OCI-LY7 (cell line): ENCODE measurements around the gene CREB1. TPM values are rescaled to one million over a fixed set of nuclear protein-coding genes. Genes with fewer than 3 reads are reported as not detected.

Experiments
- BruUV-seq: library from RNA; stranded (reverse); fragments of 400-500 nt; replicated peaks from 2 replicates; lab custom pipeline; 2021; lab: Mats Ljungman, UMichigan
- CTCF ChIA-PET: fragments of 300-600 bp; sonication (Branson Sonifier 250); formaldehyde crosslinking; loops from one replicate; lab custom pipeline; 2022; ENCODE audit warnings: antibody characterized with exemption; ENCODE audit not compliant: unreplicated experiment; lab: Charles Lee
- POLR2A ChIA-PET: fragments of 300-600 bp; sonication (Branson Sonifier 250); formaldehyde crosslinking; loops from one replicate; lab custom pipeline; 2022; ENCODE audit warnings: antibody characterized with exemption; lab: Charles Lee
- DNase-seq: peaks from one replicate; pipeline ENCODE4 v3.0.0-alpha.2; 2015; ENCODE audit warnings: low spot score
- H2AFZ ChIP-seq: fragments of 200-600 bp; sonication (generic), shearing (Covaris generic); 2 replicates; pipeline ENCODE4 v1.6.1; 2014; ENCODE audit warnings: mild to moderate bottlenecking, antibody characterized with exemption, low read length, moderate library complexity
- H3K27ac ChIP-seq: fragments of 200-600 bp; sonication (generic); 2 replicates; pipeline ENCODE4 v1.5.1; 2014; ENCODE audit warnings: mixed run types, low read depth, mild to moderate bottlenecking, moderate library complexity, low read length, inconsistent platforms; ENCODE audit not compliant: poor library complexity, severe bottlenecking
- H3K36me3 ChIP-seq: fragments of 200-600 bp; sonication (generic); 2 replicates; pipeline ENCODE4 v1.6.1; 2014; ENCODE audit warnings: mild to moderate bottlenecking, antibody characterized with exemption, low read length, moderate library complexity, mixed read lengths; ENCODE audit not compliant: insufficient read depth
- H3K4me1 ChIP-seq: fragments of 200-600 bp; sonication (generic); 2 replicates; pipeline ENCODE4 v1.5.1; 2014; ENCODE audit warnings: mild to moderate bottlenecking, low read length; ENCODE audit not compliant: insufficient read depth, poor library complexity, severe bottlenecking
- H3K4me2 ChIP-seq: fragments of 200-600 bp; sonication (generic); 2 replicates; pipeline ENCODE4 v1.6.1; 2014; ENCODE audit warnings: mild to moderate bottlenecking, low read length
- H3K4me3 ChIP-seq: fragments of 200-600 bp; sonication (generic); 2 replicates; pipeline ENCODE4 v1.5.1; 2014; ENCODE audit warnings: mild to moderate bottlenecking, low read depth, low read length; ENCODE audit not compliant: poor library complexity, severe bottlenecking
- H3K79me2 ChIP-seq: fragments of 200-600 bp; sonication (generic); 2 replicates; pipeline ENCODE4 v1.6.1; 2016; ENCODE audit warnings: low read depth, mild to moderate bottlenecking, low read length, moderate library complexity, mixed read lengths; ENCODE audit not compliant: insufficient read depth
- H3K9me2 ChIP-seq: fragments of 200-600 bp; sonication (generic); 2 replicates; pipeline ENCODE4 v1.6.1; 2016; ENCODE audit warnings: mild to moderate bottlenecking, low read length, mixed read lengths; ENCODE audit not compliant: insufficient read depth
- H3K9me3 ChIP-seq: fragments of 200-600 bp; sonication (generic); 2 replicates; pipeline ENCODE4 v1.6.1; 2014; ENCODE audit warnings: mild to moderate bottlenecking, mixed run types, low read length, mixed read lengths
- H4K20me1 ChIP-seq: fragments of 200-600 bp; sonication (generic); 2 replicates; pipeline ENCODE4 v1.6.1; 2014; ENCODE audit warnings: mild to moderate bottlenecking, antibody characterized with exemption, low read length, moderate library complexity, mixed read lengths; ENCODE audit not compliant: insufficient read depth
- CTCF ChIP-seq: fragments of 200-600 bp; sonication (generic); conservative IDR thresholded peaks from 2 replicates; pipeline ENCODE4 v1.5.1; 2014; ENCODE audit warnings: mild to moderate bottlenecking, antibody characterized with exemption, low read length, moderate library complexity, mixed read lengths
- EZH2phosphoT487 ChIP-seq: fragments of 200-600 bp; sonication (generic); IDR thresholded peaks from 2 replicates; pipeline ENCODE4 v1.6.1; 2018; ENCODE audit warnings: low read depth, borderline replicate concordance, mild to moderate bottlenecking, mixed run types, antibody characterized with exemption, low read length, moderate library complexity, mixed read lengths
- intact Hi-C: fragments of 100-400 bp; cut with micrococcal nuclease; formaldehyde crosslinking; loops from one replicate; pipeline ENCODE4 v1.10.0; 2022; ENCODE audit not compliant: unreplicated experiment
- total RNA-seq, 2 experiments: library from RNA; depleted of rRNA in 1 of 2; stranded (reverse); fragments of >200 nt in 1 of 2; shearing (Covaris generic) in 1 of 2; gene quantifications; 2 replicates each; pipeline ENCODE4 v1.2.3, GENCODE V29; 2014 to 2022

Gene CREB1
- total RNA-seq, 2 experiments from 2014 or later = 54.3 to 84.9 TPM

GRCh38 chr2:207481924-207482323 lies 47.8 kb upstream of the CREB1 start:
- Histone ChIP-seq H4K20me1 (no peaks in the 10 kb centered on the region), H3K36me3 (no peaks in the 10 kb centered on the region), H3K4me3 (no peak overlapping the region), H3K79me2 (no peaks in the 10 kb centered on the region), H3K4me1 (no peaks in the 10 kb centered on the region), H3K27ac (no peak overlapping the region), H3K9me3 (no peaks in the 10 kb centered on the region), H3K9me2 (no peaks in the 10 kb centered on the region), H2AFZ (no peak overlapping the region), H3K4me2 (no peak overlapping the region)
- no peak for TF ChIP-seq EZH2phosphoT487
- no peak for TF ChIP-seq CTCF
- DNase-seq = no peak
- no TSS peak for BruUV-seq
- intact Hi-C loops = no loop called here
- ChIA-PET POLR2A (no interaction called here), CTCF (no interaction called here)

- H3K4me3 ChIP-seq = no peak overlapping the region
- no peak for DNase-seq
- no peaks in the 10 kb centered on the region for H3K79me2 ChIP-seq
- H3K4me2 ChIP-seq = no peak overlapping the region
- intact Hi-C loops = no loop called here
- no peak for TF ChIP-seq EZH2phosphoT487
- H3K9me3 ChIP-seq = no peaks in the 10 kb centered on the region
- H3K4me1 ChIP-seq = no peaks in the 10 kb centered on the region
- H3K27ac ChIP-seq = no peak overlapping the region
- BruUV-seq = no TSS peak
- H2AFZ ChIP-seq = no peak overlapping the region
- H3K9me2 ChIP-seq = no peaks in the 10 kb centered on the region
- POLR2A ChIA-PET = no interaction called here
- no peaks in the 10 kb centered on the region for H4K20me1 ChIP-seq
- CTCF ChIA-PET = no interaction called here
- H3K36me3 ChIP-seq = no peaks in the 10 kb centered on the region
These were observed 47.1 kb upstream of the CREB1 start for GRCh38 chr2:207482630-207483029.

- no TSS peak for BruUV-seq
- TF ChIP-seq CTCF = no peak
- TF ChIP-seq EZH2phosphoT487 = no peak
These were observed 46.7 kb upstream of the CREB1 start for GRCh38 chr2:207483066-207483465.

More at GRCh38 chr2:207483066-207483465, 46.7 kb upstream of the CREB1 start:
- H3K4me3 ChIP-seq = no peak overlapping the region
- ChIA-PET POLR2A (interaction anchor here (0.7 kb wide), 1 partner anchor 39 kb away, joined by 5 read pairs; no protein-coding TSS in a partner anchor), CTCF (no interaction called here)
- no peaks in the 10 kb centered on the region for H3K4me1 ChIP-seq
- no peak overlapping the region for H3K4me2 ChIP-seq
- H3K27ac ChIP-seq = no peak overlapping the region
- H3K79me2 ChIP-seq = no peaks in the 10 kb centered on the region
- no peak for DNase-seq
- no peaks in the 10 kb centered on the region for H3K9me2 ChIP-seq
- H3K9me3 ChIP-seq = no peaks in the 10 kb centered on the region
- H3K36me3 ChIP-seq = no peaks in the 10 kb centered on the region
- H2AFZ ChIP-seq = no peak overlapping the region
- intact Hi-C loops = no loop called here
- H4K20me1 ChIP-seq = no peaks in the 10 kb centered on the region
